Testis (tissue), 3 donors: ENCODE results near the gene TRIO. TPM values are rescaled to one million over a fixed set of nuclear protein-coding genes. Genes with fewer than 3 reads are reported as not detected.

Experiments used
- DNase-seq: peaks from one replicate; pipeline ENCODE4 v3.0.0-alpha.2; 2019
- H3K27ac ChIP-seq, 2 donors: fragments of 200-600 bp; sonication (generic); one replicate each; pipeline ENCODE4 v1.5.1; 2019
- H3K27me3 ChIP-seq: fragments of 200-600 bp; sonication (generic); one replicate; pipeline ENCODE4 v1.5.1; 2019
- H3K36me3 ChIP-seq: fragments of 200-600 bp; sonication (generic); one replicate; pipeline ENCODE4 v1.5.1; 2017; ENCODE audit warnings: low read depth; ENCODE audit errors: missing control alignments
- H3K4me1 ChIP-seq: fragments of 200-600 bp; sonication (generic); one replicate; pipeline ENCODE4 v1.5.1; 2019
- H3K4me3 ChIP-seq, 2 donors: fragments of 200-600 bp; sonication (generic); one replicate each; pipeline ENCODE4 v1.5.1; 2017 to 2019
- H3K9me3 ChIP-seq: fragments of 200-600 bp; sonication (generic); one replicate; pipeline ENCODE4 v1.5.1; 2017
- POLR2A ChIP-seq: fragments of 450-650 bp; IDR thresholded peaks from one replicate; pipeline ENCODE4 v1.6.1; 2017; ENCODE audit warnings: antibody characterized with exemption, mild to moderate bottlenecking, moderate library complexity
- WGBS, 2 donors: methylation state at CpG; one replicate each; pipeline ENCODE4 v1.1.5; 2018; 5-methylcytosine and 5-hydroxymethylcytosine counted together
- intact Hi-C: fragments of 100-400 bp; cut with DNase I; formaldehyde crosslinking; loops from one replicate; pipeline ENCODE4 v1.15.1; 2023; ENCODE audit warnings: low total_unique reads
- polyA plus RNA-seq: library from polyadenylated mRNA; stranded (reverse); fragments of 350-450 nt; fragmentation: Illumina TruSeq; extraction: RNeasy Lipid Tissue Mini Kit (QIAGEN cat#74804); gene quantifications from one replicate; pipeline ENCODE4 v1.2.3, GENCODE V29; 2014; ENCODE audit warnings: low read depth, low replicate concordance; ENCODE audit not compliant: insufficient read depth
- total RNA-seq, 2 donors: library from RNA; depleted of rRNA; stranded (reverse); fragments of >200 nt; gene quantifications; one replicate each; pipeline ENCODE4 v1.2.3, GENCODE V29; 2016
- TF ChIP-seq, protein P1 (sequence below), 3 experiments: fragments of 450-650 bp in 2 of 3; fragments of 200-600 bp in 1 of 3; sonication (generic) in 1 of 3; IDR thresholded peaks; one replicate each; pipeline ENCODE4 v1.5.1; 2016 to 2019; ENCODE audit warnings: antibody characterized with exemption in 3 of 3, mild to moderate bottlenecking in 2 of 3, moderate library complexity in 1 of 3

Gene TRIO
- total and polyA plus RNA-seq, 3 donors from 2014 or later = 47.2 to 295 (median 249) TPM

DNA sequence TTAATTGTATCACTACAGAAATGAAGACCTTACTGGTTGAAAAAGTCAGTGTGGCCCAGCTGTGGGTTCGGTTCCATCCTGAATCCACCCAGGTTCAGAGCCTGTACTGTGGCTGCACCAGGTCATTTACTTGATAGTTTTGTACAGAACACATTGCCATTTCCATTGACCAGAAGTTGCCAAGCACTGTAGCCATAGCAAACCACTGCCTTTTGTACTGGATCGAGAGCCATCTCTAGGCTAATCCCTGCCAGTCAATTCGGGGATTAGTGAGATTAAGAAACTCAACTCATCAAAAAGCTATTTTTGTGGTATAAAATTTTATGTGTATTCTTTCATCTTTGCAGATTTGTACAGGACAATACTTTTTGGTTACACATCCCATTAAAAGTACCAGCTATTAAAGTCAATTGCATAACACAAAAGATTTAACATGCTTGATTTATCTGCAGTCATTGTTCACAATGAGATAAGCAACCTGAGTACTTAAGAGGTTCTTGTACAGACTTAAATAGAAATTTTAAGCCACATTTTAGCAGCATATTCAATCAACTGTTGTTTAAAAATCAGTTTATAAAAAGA lies 329.9 kb downstream of the TRIO start:
- WGBS, 2 donors = 91 to 100% methylated on average over 3 of the region's 3 CpGs
- TF ChIP-seq, protein P1, sequence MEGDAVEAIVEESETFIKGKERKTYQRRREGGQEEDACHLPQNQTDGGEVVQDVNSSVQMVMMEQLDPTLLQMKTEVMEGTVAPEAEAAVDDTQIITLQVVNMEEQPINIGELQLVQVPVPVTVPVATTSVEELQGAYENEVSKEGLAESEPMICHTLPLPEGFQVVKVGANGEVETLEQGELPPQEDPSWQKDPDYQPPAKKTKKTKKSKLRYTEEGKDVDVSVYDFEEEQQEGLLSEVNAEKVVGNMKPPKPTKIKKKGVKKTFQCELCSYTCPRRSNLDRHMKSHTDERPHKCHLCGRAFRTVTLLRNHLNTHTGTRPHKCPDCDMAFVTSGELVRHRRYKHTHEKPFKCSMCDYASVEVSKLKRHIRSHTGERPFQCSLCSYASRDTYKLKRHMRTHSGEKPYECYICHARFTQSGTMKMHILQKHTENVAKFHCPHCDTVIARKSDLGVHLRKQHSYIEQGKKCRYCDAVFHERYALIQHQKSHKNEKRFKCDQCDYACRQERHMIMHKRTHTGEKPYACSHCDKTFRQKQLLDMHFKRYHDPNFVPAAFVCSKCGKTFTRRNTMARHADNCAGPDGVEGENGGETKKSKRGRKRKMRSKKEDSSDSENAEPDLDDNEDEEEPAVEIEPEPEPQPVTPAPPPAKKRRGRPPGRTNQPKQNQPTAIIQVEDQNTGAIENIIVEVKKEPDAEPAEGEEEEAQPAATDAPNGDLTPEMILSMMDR (IDR thresholded peaks at IDR 0.05) = no peak
- TF ChIP-seq POLR2A = no peak
- no peaks in the 10 kb centered on the region for H3K27me3 ChIP-seq
- intact Hi-C loops = no loop called here
- no peaks in the 10 kb centered on the region for H3K36me3 ChIP-seq
- H3K27ac ChIP-seq = no peak overlapping the region
- no peak overlapping the region for H3K4me3 ChIP-seq
- H3K9me3 ChIP-seq = no peaks in the 10 kb centered on the region
- no peak for DNase-seq
- H3K4me1 ChIP-seq = peaks cover 6% of the 10 kb centered on the region

DNA sequence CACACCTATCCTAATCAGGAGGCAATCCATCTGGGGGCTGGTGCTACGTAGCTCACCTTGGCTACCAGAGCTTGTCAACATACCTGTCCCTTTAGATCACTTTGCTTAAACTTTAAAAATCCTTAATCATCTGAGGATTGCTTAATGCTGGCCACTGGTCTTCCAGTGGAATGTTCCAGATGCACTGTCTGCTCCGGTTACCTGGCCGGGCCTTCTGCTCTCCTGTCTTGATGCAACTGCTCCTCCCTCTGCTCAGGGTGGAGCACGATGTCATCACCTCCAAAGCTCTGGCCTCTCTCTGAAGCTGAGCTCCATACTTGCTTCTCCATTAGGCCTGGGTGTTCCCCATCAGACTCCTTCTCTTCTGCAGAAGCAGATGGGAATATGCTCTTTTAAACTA lies 331.9 kb downstream of the TRIO start:
- intact Hi-C loops = no loop called here
- Histone ChIP-seq H3K36me3 (no peaks in the 10 kb centered on the region), H3K4me3 (no peak overlapping the region), H3K27me3 (no peaks in the 10 kb centered on the region), H3K9me3 (no peaks in the 10 kb centered on the region), H3K4me1 (no peaks in the 10 kb centered on the region), H3K27ac (no peak overlapping the region)
- TF ChIP-seq POLR2A = no peak
- TF ChIP-seq, protein P1 (IDR thresholded peaks at IDR 0.05) = no peak
- DNase-seq = no peak
- WGBS, 2 donors = 89 to 100% methylated on average over 4 of the region's 4 CpGs

DNA sequence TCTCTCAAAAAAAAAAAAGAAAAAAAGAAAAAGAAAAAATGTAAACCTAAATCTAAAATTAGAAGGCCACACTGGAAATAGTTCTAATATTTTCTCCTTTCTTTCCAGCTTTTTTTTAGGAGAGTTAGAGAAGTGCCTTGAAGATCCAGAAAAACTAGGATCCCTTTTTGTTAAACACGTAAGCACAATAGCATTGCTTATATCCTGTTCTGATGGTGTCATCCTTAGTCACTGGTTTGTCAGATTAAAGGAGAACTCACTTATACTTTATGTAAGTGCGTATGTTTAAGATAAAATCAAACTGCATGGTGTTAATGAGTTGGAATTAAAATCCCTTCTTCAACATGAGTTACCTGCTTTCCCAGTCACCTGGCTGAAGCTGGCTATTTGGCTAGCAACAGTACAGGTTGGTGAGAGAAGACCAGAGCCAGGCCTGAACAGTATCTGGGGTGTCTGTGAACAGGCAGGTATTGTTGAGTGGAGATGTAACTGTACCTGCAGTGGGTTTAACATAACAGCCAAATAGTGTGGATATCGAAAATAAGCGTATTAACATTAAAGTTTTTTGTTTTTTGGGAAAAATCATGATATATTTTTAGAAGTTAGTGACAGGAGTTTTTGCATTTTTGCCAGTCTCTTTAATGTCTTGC lies 333.8 kb downstream of the TRIO start:
- intact Hi-C loops = no loop called here
- WGBS, 2 donors = 90 to 92% methylated on average over 4 of the region's 4 CpGs
- H3K4me1 ChIP-seq = no peaks in the 10 kb centered on the region
- no peak overlapping the region for H3K4me3 ChIP-seq
- DNase-seq = no peak
- no peaks in the 10 kb centered on the region for H3K36me3 ChIP-seq
- TF ChIP-seq POLR2A = no peak
- TF ChIP-seq, protein P1 (IDR thresholded peaks at IDR 0.05) = no peak
- H3K9me3 ChIP-seq = no peaks in the 10 kb centered on the region
- H3K27ac ChIP-seq = no peak overlapping the region
- no peaks in the 10 kb centered on the region for H3K27me3 ChIP-seq

DNA sequence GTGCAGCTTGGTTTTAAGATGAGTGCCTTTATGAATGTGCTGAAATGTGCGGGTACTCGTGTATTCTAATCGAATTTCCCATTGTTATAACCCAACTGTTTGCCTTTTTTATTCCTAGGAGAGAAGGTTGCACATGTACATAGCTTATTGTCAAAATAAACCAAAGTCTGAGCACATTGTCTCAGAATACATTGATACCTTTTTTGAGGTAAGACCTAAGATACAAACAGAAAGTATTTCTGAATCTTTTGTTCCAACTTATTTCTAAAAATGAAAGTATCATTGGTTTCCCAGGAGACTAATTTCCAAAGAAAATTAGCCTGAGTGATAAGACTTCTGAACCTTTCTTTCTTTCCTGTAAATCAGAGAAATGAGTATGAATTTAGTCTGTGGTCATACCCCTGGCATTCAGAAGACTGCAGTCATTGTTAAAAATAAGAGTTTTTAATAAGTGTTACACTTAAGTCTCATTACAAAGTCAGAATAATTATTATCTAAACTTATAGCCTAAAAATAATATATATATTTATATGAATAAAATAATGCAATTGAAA lies 336.1 kb downstream of the TRIO start:
- H3K27ac ChIP-seq = no peak overlapping the region
- no peak overlapping the region for H3K4me3 ChIP-seq
- no peaks in the 10 kb centered on the region for H3K27me3 ChIP-seq
- H3K9me3 ChIP-seq = no peaks in the 10 kb centered on the region
- H3K36me3 ChIP-seq = no peaks in the 10 kb centered on the region
- intact Hi-C loops = no loop called here
- H3K4me1 ChIP-seq = no peaks in the 10 kb centered on the region
- no peak for DNase-seq
- TF ChIP-seq, protein P1 (IDR thresholded peaks at IDR 0.05) = no peak
- TF ChIP-seq POLR2A = no peak
- 87 to 95% methylated on average over 3 of the region's 3 CpGs for WGBS, 2 donors
